Prostate gland (tissue), 2 donors: ENCODE data around the gene CXCL9.
"Not testable (repeated sequence)": the region's sequence is repeated elsewhere in the genome, so short reads cannot be mapped to it uniquely, and the experiment has no call there.

Experiments used
- CTCF ChIP-seq, 4 experiments: fragments of 200-600 bp in 2 of 4; fragments of 450-650 bp in 2 of 4; sonication (generic) in 2 of 4; IDR thresholded peaks; 1 replicate in 3 of 4; 2 replicates in 1 of 4; pipeline ENCODE4 v1.5.1; 2016 to 2019; ENCODE audit warnings: antibody characterized with exemption in 4 of 4, mild to moderate bottlenecking in 2 of 4, moderate library complexity in 2 of 4
- POLR2A ChIP-seq: fragments of 450-650 bp; IDR thresholded peaks from one replicate; pipeline ENCODE4 v1.6.1; 2016; ENCODE audit warnings: antibody characterized with exemption, mild to moderate bottlenecking

- TF ChIP-seq CTCF (IDR thresholded peaks at IDR 0.05); POLR2A: not testable (repeated sequence)
Observed at GRCh38 chr4:75998525-75999147, 8.7 kb downstream of the CXCL9 start.
